Right atrium auricular region (tissue), 2 donors: ENCODE measurements around the gene RBM33. TPM values are rescaled to one million over a fixed set of nuclear protein-coding genes. Genes with fewer than 3 reads are reported as not detected.
"Not testable (repeated sequence)": the region's sequence is repeated elsewhere in the genome, so short reads cannot be mapped to it uniquely, and the experiment has no call there.

Experiments used
- DNase-seq: peaks from one replicate; pipeline ENCODE4 v3.0.0-alpha.2; 2019; ENCODE audit warnings: low spot score
- H3K27ac ChIP-seq, 2 donors: fragments of 200-600 bp; sonication (generic); 1 replicate in 1 of 2; 2 replicates in 1 of 2; pipeline ENCODE4 v1.5.1; 2016 to 2019
- H3K27me3 ChIP-seq, 2 donors: fragments of 200-600 bp; sonication (generic); one replicate each; pipeline versions ENCODE4 v1.5.1 to v1.6.0; 2017 to 2019
- H3K36me3 ChIP-seq: fragments of 200-600 bp; sonication (generic); one replicate; pipeline ENCODE4 v1.5.1; 2016
- H3K4me1 ChIP-seq, 2 donors: fragments of 200-600 bp; sonication (generic); one replicate each; pipeline versions ENCODE4 v1.5.1 to v1.6.0; 2017 to 2019
- H3K4me3 ChIP-seq, 2 donors: fragments of 200-600 bp; sonication (generic); 1 replicate in 1 of 2; 2 replicates in 1 of 2; pipeline ENCODE4 v1.5.1; 2017 to 2019; ENCODE audit warnings: mild to moderate bottlenecking in 1 of 2, moderate library complexity in 1 of 2
- H3K9me3 ChIP-seq, 2 donors: fragments of 200-600 bp; sonication (generic); one replicate each; pipeline ENCODE4 v1.5.1; 2019
- total RNA-seq, 2 donors: library from RNA; depleted of rRNA; stranded (reverse); fragments of >200 nt; gene quantifications; one replicate each; pipeline ENCODE4 v1.1.0, GENCODE V29; 2016
- TF ChIP-seq, protein P1 (sequence below), 2 donors: fragments of 200-600 bp; sonication (generic); IDR thresholded peaks; one replicate each; pipeline ENCODE4 v1.5.1; 2019; ENCODE audit warnings: antibody characterized with exemption in 2 of 2

RBM33 gene
- total RNA-seq, 2 donors from 2014 or later, result 15.4 to 21.0 TPM

DNA sequence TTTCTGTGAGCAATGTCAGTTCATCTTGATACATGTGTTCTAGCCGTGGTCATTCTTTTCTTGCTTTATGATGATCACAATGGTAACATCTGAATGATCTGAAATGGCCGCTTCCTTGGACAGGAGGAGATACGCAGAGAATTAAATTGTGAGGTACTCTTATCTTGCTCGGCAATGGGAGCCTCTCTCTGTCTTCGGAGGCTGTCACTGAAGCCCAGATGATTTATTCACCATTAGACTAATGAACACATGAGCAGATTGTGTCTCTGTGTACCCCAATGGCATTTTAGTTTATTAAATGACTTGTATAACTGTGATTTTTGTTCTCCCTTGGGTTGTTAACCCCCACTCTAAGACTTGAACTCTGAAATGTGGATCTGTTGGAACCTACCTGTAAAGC lies 38.6 kb downstream of the RBM33 start:
- no peak overlapping the region for H3K27ac ChIP-seq
- TF ChIP-seq, protein P1, sequence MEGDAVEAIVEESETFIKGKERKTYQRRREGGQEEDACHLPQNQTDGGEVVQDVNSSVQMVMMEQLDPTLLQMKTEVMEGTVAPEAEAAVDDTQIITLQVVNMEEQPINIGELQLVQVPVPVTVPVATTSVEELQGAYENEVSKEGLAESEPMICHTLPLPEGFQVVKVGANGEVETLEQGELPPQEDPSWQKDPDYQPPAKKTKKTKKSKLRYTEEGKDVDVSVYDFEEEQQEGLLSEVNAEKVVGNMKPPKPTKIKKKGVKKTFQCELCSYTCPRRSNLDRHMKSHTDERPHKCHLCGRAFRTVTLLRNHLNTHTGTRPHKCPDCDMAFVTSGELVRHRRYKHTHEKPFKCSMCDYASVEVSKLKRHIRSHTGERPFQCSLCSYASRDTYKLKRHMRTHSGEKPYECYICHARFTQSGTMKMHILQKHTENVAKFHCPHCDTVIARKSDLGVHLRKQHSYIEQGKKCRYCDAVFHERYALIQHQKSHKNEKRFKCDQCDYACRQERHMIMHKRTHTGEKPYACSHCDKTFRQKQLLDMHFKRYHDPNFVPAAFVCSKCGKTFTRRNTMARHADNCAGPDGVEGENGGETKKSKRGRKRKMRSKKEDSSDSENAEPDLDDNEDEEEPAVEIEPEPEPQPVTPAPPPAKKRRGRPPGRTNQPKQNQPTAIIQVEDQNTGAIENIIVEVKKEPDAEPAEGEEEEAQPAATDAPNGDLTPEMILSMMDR (IDR thresholded peaks at IDR 0.05), result no peak
- H3K4me1 ChIP-seq, result no peaks in the 10 kb centered on the region
- no peaks in the 10 kb centered on the region for H3K9me3 ChIP-seq
- H3K36me3 ChIP-seq, result peaks cover 32% of the 10 kb centered on the region
- DNase-seq, result no peak
- no peak overlapping the region for H3K4me3 ChIP-seq
- no peaks in the 10 kb centered on the region for H3K27me3 ChIP-seq

DNA sequence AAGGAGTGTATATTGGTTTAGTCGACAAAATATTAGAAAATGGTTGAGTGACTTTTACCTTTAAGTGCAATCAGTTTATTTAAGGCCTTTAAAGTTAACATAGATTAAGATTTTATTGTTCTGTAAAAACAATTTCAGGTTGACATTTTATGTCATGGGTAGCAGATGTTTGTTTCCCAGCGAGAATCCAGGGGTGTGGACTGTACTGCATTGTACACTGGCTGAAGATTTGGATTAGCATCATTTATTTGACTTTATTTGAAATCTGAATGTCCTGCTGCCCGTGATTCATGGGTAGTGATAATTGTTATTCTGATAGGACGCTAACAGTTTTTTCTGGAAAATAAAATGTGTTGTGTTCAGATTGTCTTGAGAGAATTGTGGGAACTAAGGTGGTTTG lies 39.3 kb downstream of the RBM33 start:
- no peaks in the 10 kb centered on the region for H3K9me3 ChIP-seq
- no peak for DNase-seq
- H3K27me3 ChIP-seq, result no peaks in the 10 kb centered on the region
- no peak overlapping the region for H3K4me3 ChIP-seq
- no peak overlapping the region for H3K27ac ChIP-seq
- H3K4me1 ChIP-seq, result no peaks in the 10 kb centered on the region
- TF ChIP-seq, protein P1 (IDR thresholded peaks at IDR 0.05), result no peak
- H3K36me3 ChIP-seq, result peaks cover 30% of the 10 kb centered on the region

DNA sequence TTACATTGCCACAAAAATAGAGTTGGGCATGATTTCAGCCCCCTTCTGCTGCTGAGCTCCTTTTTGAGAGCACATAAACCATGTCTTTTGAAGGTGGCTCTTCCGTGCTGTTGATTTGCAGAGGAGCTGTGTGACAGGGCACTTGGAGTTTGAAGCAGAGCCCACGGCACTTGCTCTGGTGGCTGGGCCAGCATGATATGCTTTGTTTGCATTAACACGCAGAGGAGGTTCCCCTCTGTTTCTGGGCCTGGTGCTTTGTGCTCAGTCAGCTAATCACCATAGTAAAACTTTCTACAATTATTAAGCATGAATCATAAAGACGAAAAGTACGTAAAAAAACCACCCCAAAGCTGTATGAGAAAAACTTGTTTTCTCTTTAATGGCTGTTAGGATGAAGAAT lies 40.1 kb downstream of the RBM33 start:
- H3K36me3 ChIP-seq, result peaks cover 23% of the 10 kb centered on the region
- TF ChIP-seq, protein P1 (IDR thresholded peaks at IDR 0.05), result no peak
- no peaks in the 10 kb centered on the region for H3K9me3 ChIP-seq
- H3K27me3 ChIP-seq, result no peaks in the 10 kb centered on the region
- no peak overlapping the region for H3K4me3 ChIP-seq
- no peak overlapping the region for H3K27ac ChIP-seq
- no peaks in the 10 kb centered on the region for H3K4me1 ChIP-seq
- DNase-seq, result no peak

DNA sequence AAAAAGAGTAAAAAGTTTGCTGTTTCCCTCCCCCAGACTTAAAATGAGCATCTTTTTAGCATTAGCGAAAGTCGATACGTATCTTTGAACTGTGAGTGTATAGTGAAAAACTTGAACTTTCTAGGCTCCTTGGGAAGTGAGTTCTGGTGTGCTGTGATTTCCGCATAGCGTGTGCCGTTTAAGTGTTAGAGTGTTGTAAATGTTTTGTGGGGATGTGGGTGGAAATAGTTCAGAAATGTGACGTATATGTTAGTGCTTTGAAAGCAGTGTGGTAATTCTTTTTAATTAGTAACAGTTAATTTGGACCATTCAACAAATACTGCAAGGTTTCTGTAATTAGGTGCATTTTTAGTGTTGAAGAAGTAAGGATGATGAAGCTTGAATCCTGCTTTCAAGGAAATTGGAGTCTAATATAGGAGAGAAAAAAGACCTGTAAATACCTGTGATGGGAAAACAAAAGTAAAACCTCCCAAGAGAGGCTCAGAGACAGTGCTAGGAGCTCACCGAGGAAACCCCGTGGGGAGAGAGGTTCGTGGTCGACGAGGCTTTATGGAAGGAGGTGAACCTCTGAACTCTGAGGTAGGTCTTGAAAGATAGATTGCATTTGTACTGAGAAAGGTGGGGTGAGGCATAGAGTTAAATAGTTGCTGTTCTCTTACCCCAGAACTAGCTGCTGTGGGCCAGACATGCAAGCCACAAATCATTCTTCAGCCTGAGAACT lies 40.8 kb downstream of the RBM33 start:
- no peaks in the 10 kb centered on the region for H3K9me3 ChIP-seq
- DNase-seq, result no peak
- peaks cover 21% of the 10 kb centered on the region for H3K36me3 ChIP-seq
- H3K4me3 ChIP-seq, result no peak overlapping the region
- H3K27ac ChIP-seq, result no peak overlapping the region
- TF ChIP-seq, protein P1 (IDR thresholded peaks at IDR 0.05), result no peak
- no peaks in the 10 kb centered on the region for H3K27me3 ChIP-seq
- no peaks in the 10 kb centered on the region for H3K4me1 ChIP-seq

DNA sequence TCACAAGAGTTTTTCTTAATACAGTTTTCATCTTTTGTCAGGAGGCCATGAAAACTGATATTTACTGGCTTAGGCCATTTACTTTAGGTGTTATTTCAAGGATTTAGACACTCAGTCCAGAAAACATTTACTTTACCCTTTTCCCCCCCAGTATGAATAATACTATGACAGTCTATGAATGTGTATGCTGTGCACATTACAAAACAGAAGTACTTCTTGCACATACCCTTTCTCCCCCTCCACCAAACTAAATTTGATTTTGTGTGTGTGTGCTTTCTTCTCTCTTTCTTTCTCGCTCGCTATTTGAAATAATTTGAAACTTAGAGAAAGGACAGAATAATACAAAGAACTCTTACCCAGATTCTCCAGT lies 41.3 kb downstream of the RBM33 start:
- Histone ChIP-seq H3K9me3 (no peaks in the 10 kb centered on the region), H3K4me3 (no peak overlapping the region), H3K4me1 (no peaks in the 10 kb centered on the region), H3K36me3 (peaks cover 16% of the 10 kb centered on the region), H3K27me3 (no peaks in the 10 kb centered on the region), H3K27ac (no peak overlapping the region)
- TF ChIP-seq, protein P1 (IDR thresholded peaks at IDR 0.05), result no peak
- DNase-seq, result no peak

DNA sequence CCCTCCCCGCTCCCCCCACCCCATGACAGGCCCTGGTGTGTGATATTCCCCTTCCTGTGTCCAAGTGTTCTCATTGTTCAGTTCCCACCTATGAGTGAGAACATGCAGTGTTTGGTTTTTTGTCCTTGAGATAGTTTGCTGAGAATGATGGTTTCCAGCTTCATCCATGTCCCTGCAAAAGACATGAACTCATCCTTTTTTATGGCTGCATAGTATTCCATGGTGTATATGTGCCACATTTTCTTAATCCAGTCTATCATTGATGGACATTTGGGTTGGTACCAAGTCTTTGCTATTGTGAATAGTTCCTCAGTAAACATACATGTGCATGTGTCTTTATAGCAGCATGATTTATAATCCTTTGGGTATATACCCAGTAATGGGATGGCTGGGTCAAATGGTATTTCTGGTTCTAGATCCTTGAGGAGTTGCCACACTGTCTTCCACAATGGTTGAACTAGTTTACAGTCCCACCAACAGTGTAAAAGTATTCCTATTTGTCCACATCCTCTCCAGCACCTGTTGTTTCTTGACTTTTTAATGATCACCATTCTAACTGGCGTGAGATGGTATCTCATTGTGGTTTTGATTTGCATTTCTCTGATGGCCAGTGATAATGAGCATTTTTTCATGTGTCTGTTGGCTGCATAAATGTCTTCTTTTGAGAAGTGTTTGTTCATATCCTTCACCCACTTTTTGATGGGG lies 42.3 kb downstream of the RBM33 start:
- not testable (repeated sequence) for DNase-seq, H3K27ac ChIP-seq, H3K9me3 ChIP-seq, H3K4me3 ChIP-seq, H3K4me1 ChIP-seq, H3K27me3 ChIP-seq
- peaks cover 10% of the 10 kb centered on the region for H3K36me3 ChIP-seq

DNA sequence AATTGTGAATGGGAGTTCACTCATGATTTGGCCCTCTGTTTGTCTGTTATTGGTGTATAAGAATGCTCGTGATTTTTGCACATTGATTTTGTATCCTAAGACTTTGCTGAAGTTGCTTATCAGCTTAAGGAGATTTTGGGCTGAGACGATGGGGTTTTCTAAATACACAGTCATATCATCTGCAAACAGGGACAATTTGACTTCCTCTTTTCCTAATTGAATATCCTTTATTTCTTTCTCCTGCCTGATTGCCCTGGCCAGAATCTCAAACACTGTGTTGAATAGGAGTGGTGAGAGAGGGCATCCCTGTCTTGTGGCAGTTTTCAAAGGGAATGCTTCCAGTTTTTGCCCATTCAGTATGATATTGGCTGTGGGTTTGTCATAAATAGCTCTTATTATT lies 43.8 kb downstream of the RBM33 start:
- not testable (repeated sequence) for H3K9me3 ChIP-seq, H3K4me3 ChIP-seq, H3K36me3 ChIP-seq, H3K27ac ChIP-seq, H3K27me3 ChIP-seq, DNase-seq, H3K4me1 ChIP-seq

DNA sequence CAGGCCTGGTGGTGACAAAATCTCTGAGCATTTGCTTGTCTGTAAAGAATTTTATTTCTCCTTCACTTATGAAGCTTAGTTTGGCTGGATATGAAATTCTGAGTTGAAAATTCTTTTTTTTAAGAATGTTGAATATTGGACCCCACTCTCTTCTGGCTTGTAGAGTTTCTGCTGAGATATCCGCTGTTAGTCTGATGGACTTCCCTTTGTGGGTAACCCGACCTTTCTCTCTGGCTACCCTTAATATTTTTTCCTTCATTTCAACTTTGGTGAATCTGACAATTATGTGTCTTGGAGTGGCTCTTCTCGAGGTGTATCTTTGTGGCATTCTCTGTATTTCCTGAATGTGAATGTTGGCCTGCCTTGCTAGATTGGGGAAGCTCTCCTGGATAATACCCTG lies 46.2 kb downstream of the RBM33 start:
- not testable (repeated sequence) for H3K27me3 ChIP-seq, H3K4me1 ChIP-seq, H3K36me3 ChIP-seq, H3K27ac ChIP-seq, H3K9me3 ChIP-seq, H3K4me3 ChIP-seq, DNase-seq
